Measurements from ENCODE around the gene PLAU. TPM values are rescaled to one million over a fixed set of nuclear protein-coding genes. Genes with fewer than 3 reads are reported as not detected.

PLAU gene
- total and polyA plus RNA-seq, 2 of the 13 experiments (the other 11 are each of a cell fraction or from before 2014, with no cell fraction given) = 0.45 to 11.2 TPM

GRCh38 chr10:73910764-73911552, at the start of gene PLAU (continued):
- 0 out of 2 replicates have a peak, but pooled peaks have one; percentile 23 for TF ChIP-seq ZNF710 (CRISPR knock-in tag; IDR thresholded peaks at IDR 0.05; ENCODE audit: borderline replicate concordance)
- peak; percentile 25; the same call in 1 of the 2 replicates for TF ChIP-seq TAF1 (CRISPR knock-in tag; IDR thresholded peaks at IDR 0.05)
- TF ChIP-seq KLF9 (CRISPR knock-in tag; IDR thresholded peaks at IDR 0.05; ENCODE audit: low read depth) = no peak
- TF ChIP-seq ZNF563 (CRISPR knock-in tag; IDR thresholded peaks at IDR 0.05) = no peak
- no peak for TF ChIP-seq ZBTB38 (CRISPR knock-in tag; IDR thresholded peaks at IDR 0.05)
- TF ChIP-seq GFI1 (CRISPR knock-in tag; IDR thresholded peaks at IDR 0.05; ENCODE audit: borderline replicate concordance) = 0 out of 2 replicates have a peak, but pooled peaks have one; percentile 43
- TF ChIP-seq, protein P1, sequence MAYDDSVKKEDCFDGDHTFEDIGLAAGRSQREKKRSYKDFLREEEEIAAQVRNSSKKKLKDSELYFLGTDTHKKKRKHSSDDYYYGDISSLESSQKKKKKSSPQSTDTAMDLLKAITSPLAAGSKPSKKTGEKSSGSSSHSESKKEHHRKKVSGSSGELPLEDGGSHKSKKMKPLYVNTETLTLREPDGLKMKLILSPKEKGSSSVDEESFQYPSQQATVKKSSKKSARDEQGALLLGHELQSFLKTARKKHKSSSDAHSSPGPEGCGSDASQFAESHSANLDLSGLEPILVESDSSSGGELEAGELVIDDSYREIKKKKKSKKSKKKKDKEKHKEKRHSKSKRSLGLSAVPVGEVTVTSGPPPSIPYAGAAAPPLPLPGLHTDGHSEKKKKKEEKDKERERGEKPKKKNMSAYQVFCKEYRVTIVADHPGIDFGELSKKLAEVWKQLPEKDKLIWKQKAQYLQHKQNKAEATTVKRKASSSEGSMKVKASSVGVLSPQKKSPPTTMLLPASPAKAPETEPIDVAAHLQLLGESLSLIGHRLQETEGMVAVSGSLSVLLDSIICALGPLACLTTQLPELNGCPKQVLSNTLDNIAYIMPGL (CRISPR knock-in tag; IDR thresholded peaks at IDR 0.05; ENCODE audit: borderline replicate concordance in 1 of 2, low read depth in 1 of 2) = peak in 1 of 2 experiments; percentile 53; a peak in 1 of 4 replicates
- 0 out of 2 replicates have a peak, but pooled peaks have one; percentile 24 for TF ChIP-seq ZNF274 (CRISPR knock-in tag; IDR thresholded peaks at IDR 0.05)
- 0 out of 2 replicates have a peak, but pooled peaks have one; percentile 29 for TF ChIP-seq ETV5 (CRISPR knock-in tag; IDR thresholded peaks at IDR 0.05; ENCODE audit: borderline replicate concordance)
- TF ChIP-seq CCAR2 (optimal IDR thresholded peaks at IDR 0.05; ENCODE audit: low read depth, low read length) = no peak
- 0 out of 2 replicates have a peak, but pooled peaks have one; percentile 30 for TF ChIP-seq ZNF782 (CRISPR knock-in tag; IDR thresholded peaks at IDR 0.05; ENCODE audit: borderline replicate concordance)
- TF ChIP-seq ZNF687 (CRISPR knock-in tag; IDR thresholded peaks at IDR 0.05) = peak; percentile 59
- TF ChIP-seq, protein P2, sequence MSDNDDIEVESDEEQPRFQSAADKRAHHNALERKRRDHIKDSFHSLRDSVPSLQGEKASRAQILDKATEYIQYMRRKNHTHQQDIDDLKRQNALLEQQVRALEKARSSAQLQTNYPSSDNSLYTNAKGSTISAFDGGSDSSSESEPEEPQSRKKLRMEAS (IDR thresholded peaks at IDR 0.05) = 0 out of 2 replicates have a peak, but pooled peaks have one; percentile 20
- TF ChIP-seq HOXD1 (CRISPR knock-in tag; IDR thresholded peaks at IDR 0.05) = 0 out of 2 replicates have a peak, but pooled peaks have one; percentile 24
- TF ChIP-seq ZNF841 (CRISPR knock-in tag; IDR thresholded peaks at IDR 0.05; ENCODE audit: borderline replicate concordance) = no peak
- no peak for TF ChIP-seq SOX6 (IDR thresholded peaks at IDR 0.05)
- 0 out of 2 replicates have a peak, but pooled peaks have one; percentile 5 for TF ChIP-seq SOX6 (CRISPR knock-in tag; IDR thresholded peaks at IDR 0.05)
- no peak for TF ChIP-seq NFKB2 (CRISPR knock-in tag; IDR thresholded peaks at IDR 0.05; ENCODE audit: borderline replicate concordance)
- no peak for TF ChIP-seq SNAI1 (CRISPR knock-in tag; IDR thresholded peaks at IDR 0.05; ENCODE audit: borderline replicate concordance)
